Measurements from ENCODE around the gene ATXN7L2.

Gene ATXN7L2

GRCh38 chr1:109493805-109494539 lies 10.3 kb downstream of the ATXN7L2 start, which contains the start of gene CYB561D1:
CYB561D1 (plus strand) TSS chr1:109494094; CDS start chr1:109494140, 46 bp downstream.
- no peaks in the 10 kb centered on the region for H3K9me2 ChIP-seq (replicated peaks; ENCODE audit: insufficient read depth, low read length)
- H4K20me1 ChIP-seq (ENCODE audit: insufficient read depth, low read length), result no peaks in the 10 kb centered on the region
- DNase-seq, result peak; percentile 74
- peaks cover 3% of the 10 kb centered on the region; the same call in 1 of the 2 replicates for H3K79me2 ChIP-seq (ENCODE audit: low read length)
- peak within 1 kb of the TSS; percentile 33; the same call in 1 of the 2 replicates for H3K27ac ChIP-seq (ENCODE audit: low read length)
- no peaks in the 10 kb centered on the region for H3K27me3 ChIP-seq (replicated peaks; ENCODE audit: insufficient read depth, low read length)
- peak within 1 kb of the TSS; percentile 39; the same call in 1 of the 2 replicates for H3K9ac ChIP-seq (ENCODE audit: low read length)
- peak within 1 kb of the TSS; percentile 52; the same call in 1 of the 2 replicates for H3K4me2 ChIP-seq (ENCODE audit: low read depth, low read length)
- H2AFZ ChIP-seq (ENCODE audit: low read length), result peak within 1 kb of the TSS; percentile 66
- H3K4me1 ChIP-seq (ENCODE audit: low read length), result 0 out of 2 replicates have a peak, but pooled peaks cover 2% of the 10 kb centered on the region
- no peaks in the 10 kb centered on the region for H3K36me3 ChIP-seq (replicated peaks; ENCODE audit: insufficient read depth, low read length)
- peak; percentile 71 for TF ChIP-seq CTCF (IDR thresholded peaks at IDR 0.05; ENCODE audit: low read length)
- TF ChIP-seq EZH2 (optimal IDR thresholded peaks at IDR 0.05; ENCODE audit: low read depth, low read length), result no peak
- TF ChIP-seq EZH2phosphoT487 (IDR thresholded peaks at IDR 0.05; ENCODE audit: low read length), result no peak
- H3K4me3 ChIP-seq (ENCODE audit: low read length), result peak within 1 kb of the TSS; percentile 81
- no peaks in the 10 kb centered on the region for H3K9me3 ChIP-seq (replicated peaks; ENCODE audit: insufficient read depth, low read length)
- no peaks in the 10 kb centered on the region for H3F3A ChIP-seq (ENCODE audit: insufficient read depth, low read length)

GRCh38 chr1:109495738-109496137 lies 12.0 kb downstream of the ATXN7L2 start:
- no peak overlapping the region for H3K9ac ChIP-seq (ENCODE audit: low read length)
- no peaks in the 10 kb centered on the region for H3K27me3 ChIP-seq (replicated peaks; ENCODE audit: insufficient read depth, low read length)
- no peak overlapping the region for H2AFZ ChIP-seq (ENCODE audit: low read length)
- H3K4me1 ChIP-seq (ENCODE audit: low read length), result 0 out of 2 replicates have a peak, but pooled peaks cover 2% of the 10 kb centered on the region
- no peak for DNase-seq
- no peak overlapping the region for H3K4me3 ChIP-seq (ENCODE audit: low read length)
- no peaks in the 10 kb centered on the region for H3K36me3 ChIP-seq (replicated peaks; ENCODE audit: insufficient read depth, low read length)
- no peak overlapping the region for H3K27ac ChIP-seq (ENCODE audit: low read length)
- no peak overlapping the region for H3K4me2 ChIP-seq (ENCODE audit: low read depth, low read length)
- no peaks in the 10 kb centered on the region for H3F3A ChIP-seq (ENCODE audit: insufficient read depth, low read length)
- peaks cover 3% of the 10 kb centered on the region; the same call in 1 of the 2 replicates for H3K79me2 ChIP-seq (ENCODE audit: low read length)
- H4K20me1 ChIP-seq (ENCODE audit: insufficient read depth, low read length), result no peaks in the 10 kb centered on the region
- TF ChIP-seq EZH2 (optimal IDR thresholded peaks at IDR 0.05; ENCODE audit: low read depth, low read length) (no peak), CTCF (IDR thresholded peaks at IDR 0.05; ENCODE audit: low read length) (no peak), EZH2phosphoT487 (IDR thresholded peaks at IDR 0.05; ENCODE audit: low read length) (no peak)
- no peaks in the 10 kb centered on the region for H3K9me2 ChIP-seq (replicated peaks; ENCODE audit: insufficient read depth, low read length)
- no peaks in the 10 kb centered on the region for H3K9me3 ChIP-seq (replicated peaks; ENCODE audit: insufficient read depth, low read length)

GRCh38 chr1:109497449-109498160 lies 13.9 kb downstream of the ATXN7L2 start:
- H3F3A ChIP-seq (ENCODE audit: insufficient read depth, low read length), result no peaks in the 10 kb centered on the region
- H3K27ac ChIP-seq (ENCODE audit: low read length), result no peak overlapping the region
- TF ChIP-seq EZH2phosphoT487 (IDR thresholded peaks at IDR 0.05; ENCODE audit: low read length) (no peak), CTCF (IDR thresholded peaks at IDR 0.05; ENCODE audit: low read length) (no peak), EZH2 (optimal IDR thresholded peaks at IDR 0.05; ENCODE audit: low read depth, low read length) (no peak)
- no peaks in the 10 kb centered on the region for H3K9me2 ChIP-seq (replicated peaks; ENCODE audit: insufficient read depth, low read length)
- H3K27me3 ChIP-seq (replicated peaks; ENCODE audit: insufficient read depth, low read length), result no peaks in the 10 kb centered on the region
- peaks cover 3% of the 10 kb centered on the region; the same call in 1 of the 2 replicates for H3K79me2 ChIP-seq (ENCODE audit: low read length)
- H3K36me3 ChIP-seq (replicated peaks; ENCODE audit: insufficient read depth, low read length), result no peaks in the 10 kb centered on the region
- DNase-seq, result no peak
- no peaks in the 10 kb centered on the region for H3K9me3 ChIP-seq (replicated peaks; ENCODE audit: insufficient read depth, low read length)
- no peak overlapping the region for H3K9ac ChIP-seq (ENCODE audit: low read length)
- H4K20me1 ChIP-seq (ENCODE audit: insufficient read depth, low read length), result no peaks in the 10 kb centered on the region
- H3K4me3 ChIP-seq (ENCODE audit: low read length), result no peak overlapping the region
- H3K4me1 ChIP-seq (ENCODE audit: low read length), result 0 out of 2 replicates have a peak, but pooled peaks cover 2% of the 10 kb centered on the region
- no peak overlapping the region for H2AFZ ChIP-seq (ENCODE audit: low read length)
- H3K4me2 ChIP-seq (ENCODE audit: low read depth, low read length), result no peak overlapping the region

Measured in MM.1S (cell line).